Esophagus squamous epithelium (tissue), 4 donors: ENCODE data around the gene CRYBB2.

Source experiments
- CTCF ChIP-seq, 6 experiments: fragments of 450-650 bp in 4 of 6; fragments of 200-600 bp in 2 of 6; sonication (generic) in 2 of 6; IDR thresholded peaks; one replicate each; pipeline ENCODE4 v1.5.1; 2016 to 2019; ENCODE audit warnings: antibody characterized with exemption in 6 of 6, mild to moderate bottlenecking in 4 of 6, moderate library complexity in 4 of 6
- POLR2A ChIP-seq, 4 donors: fragments of 450-650 bp; IDR thresholded peaks; one replicate each; pipeline ENCODE4 v1.6.1; 2017; ENCODE audit warnings: antibody characterized with exemption in 4 of 4, mild to moderate bottlenecking in 4 of 4, moderate library complexity in 3 of 4

DNA sequence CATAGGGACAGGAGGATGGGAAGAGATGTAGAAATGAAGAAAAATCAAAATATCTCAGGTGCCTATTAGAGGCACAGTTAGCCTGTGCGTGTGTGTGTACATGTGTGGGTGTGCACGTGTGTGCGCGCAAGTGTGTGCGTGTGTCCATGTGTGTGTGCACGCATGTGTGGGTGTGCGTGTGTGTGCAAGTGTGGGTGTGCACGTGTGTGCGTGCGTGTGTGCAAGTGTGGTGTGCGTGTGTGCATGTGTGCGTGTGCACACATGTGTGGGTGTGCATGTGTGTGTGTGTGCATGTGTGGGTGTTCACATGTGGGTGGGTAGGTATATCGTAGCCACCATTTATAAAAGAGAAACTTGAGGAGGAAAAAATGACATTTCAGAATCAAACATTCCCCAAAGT lies 9.4 kb downstream of the CRYBB2 start:
- TF ChIP-seq CTCF (IDR thresholded peaks at IDR 0.05), result no peak
- no peak for TF ChIP-seq POLR2A (IDR thresholded peaks at IDR 0.05)
